Smooth muscle cell (in vitro differentiated cells): ENCODE results near the gene TECPR1. TPM values are rescaled to one million over a fixed set of nuclear protein-coding genes. Genes with fewer than 3 reads are reported as not detected.

Experiments
- DNase-seq: peaks from one replicate; lab custom pipeline; 2025; ENCODE audit not compliant: unreplicated experiment; lab: John Stamatoyannopoulos, UW
- H2AFZ ChIP-seq: fragments of 200-600 bp; sonication (generic); 2 replicates; pipeline ENCODE4 v1.6.0; 2016; ENCODE audit warnings: antibody characterized with exemption, low read depth, mild to moderate bottlenecking
- H3F3A ChIP-seq: fragments of 200-600 bp; sonication (generic); 2 replicates; pipeline ENCODE4 v1.6.0; 2017; ENCODE audit warnings: antibody characterized with exemption, low read depth
- H3K27ac ChIP-seq: fragments of 200-600 bp; sonication (generic); 2 replicates; pipeline ENCODE4 v1.5.1; 2016; ENCODE audit warnings: low read depth, mild to moderate bottlenecking
- H3K27me3 ChIP-seq: fragments of 200-600 bp; sonication (generic); 2 replicates; pipeline ENCODE4 v1.6.1; 2016; ENCODE audit warnings: low read depth, mild to moderate bottlenecking
- H3K36me3 ChIP-seq: fragments of 200-600 bp; sonication (generic); 2 replicates; pipeline ENCODE4 v1.5.1; 2016; ENCODE audit warnings: low read depth
- H3K4me1 ChIP-seq: fragments of 200-600 bp; sonication (generic); 2 replicates; pipeline ENCODE4 v1.5.1; 2016; ENCODE audit warnings: low read depth
- H3K4me2 ChIP-seq: fragments of 200-600 bp; sonication (generic); 2 replicates; pipeline ENCODE4 v1.6.0; 2016; ENCODE audit warnings: mild to moderate bottlenecking
- H3K4me3 ChIP-seq: fragments of 200-600 bp; sonication (generic); 2 replicates; pipeline ENCODE4 v1.5.1; 2016; ENCODE audit warnings: mild to moderate bottlenecking
- H3K79me2 ChIP-seq: fragments of 200-600 bp; sonication (generic); 2 replicates; pipeline ENCODE4 v1.6.0; 2016; ENCODE audit warnings: low read depth, mild to moderate bottlenecking
- H3K9ac ChIP-seq: fragments of 200-600 bp; sonication (generic); 2 replicates; pipeline ENCODE4 v1.6.0; 2016; ENCODE audit warnings: low read depth
- H3K9me3 ChIP-seq: fragments of 200-600 bp; sonication (generic); replicated peaks from 2 replicates; pipeline ENCODE4 v1.5.1; 2016; ENCODE audit warnings: low read depth
- H4K20me1 ChIP-seq: fragments of 200-600 bp; sonication (generic); 2 replicates; pipeline ENCODE4 v1.6.0; 2016; ENCODE audit warnings: low read depth
- WGBS: methylation state at CpG from one replicate; pipeline ENCODE4 v1.1.7; 2016; ENCODE audit warnings: low lambda C conversion rate; 5-methylcytosine and 5-hydroxymethylcytosine counted together
- polyA plus RNA-seq: library from polyadenylated mRNA; unstranded; fragments of >200 nt; fragmentation: Nextera tagmentation; extraction: Ambion mirVana; gene quantifications from 2 replicates; pipeline ENCODE4 v1.2.1, GENCODE V29; 2016
- total RNA-seq: library from RNA; depleted of rRNA; stranded (reverse); fragments of >200 nt; gene quantifications from 2 replicates; pipeline ENCODE4 v1.2.3, GENCODE V29; 2014
- TF ChIP-seq, protein P1 (sequence below): fragments of 200-600 bp; sonication (generic); IDR thresholded peaks from 2 replicates; pipeline ENCODE4 v1.5.1; 2017; ENCODE audit warnings: borderline replicate concordance, mild to moderate bottlenecking, antibody characterized with exemption; ENCODE audit not compliant: insufficient read depth, poor library complexity, severe bottlenecking

Gene TECPR1
- total and polyA plus RNA-seq, 2 experiments from 2014 or later: 8.9 to 33.1 TPM

DNA sequence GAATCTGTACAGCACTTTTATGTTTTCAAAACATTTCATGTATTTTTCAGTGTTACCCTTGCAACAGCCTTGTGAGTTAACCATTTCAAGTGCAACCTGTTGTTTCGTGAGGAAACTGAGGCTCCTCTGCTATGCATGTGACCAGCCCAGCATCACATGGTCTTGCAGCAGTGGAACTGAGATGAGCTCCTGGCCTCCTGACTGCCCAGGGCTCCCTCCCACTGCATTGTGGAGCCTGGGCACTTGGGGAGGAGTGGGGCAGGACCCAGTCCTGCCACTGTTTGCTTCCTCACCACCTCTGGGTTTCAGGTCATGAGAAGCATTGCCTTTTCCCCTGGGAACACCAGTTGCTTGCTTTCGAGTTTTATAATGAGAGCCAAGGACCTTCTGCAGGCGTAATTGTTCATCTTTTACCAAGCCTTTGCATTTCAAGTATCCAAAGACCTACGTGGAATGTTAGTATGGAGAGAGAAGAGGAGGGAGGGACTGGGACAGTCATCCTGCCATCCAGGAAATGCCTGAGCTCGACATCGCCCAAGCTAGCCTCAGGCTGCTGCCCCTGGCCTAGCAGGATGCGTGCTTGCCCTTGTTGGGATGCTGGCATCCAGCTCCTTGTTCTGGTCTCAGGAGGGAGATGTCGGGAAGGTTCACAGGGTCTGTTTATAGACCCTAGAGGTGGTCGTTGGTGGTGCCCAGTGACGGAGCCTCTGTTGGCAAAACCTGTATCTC lies 73.1 kb downstream of the TECPR1 start:
- Histone ChIP-seq H2AFZ (no peak overlapping the region), H3K4me3 (no peak overlapping the region), H3K9ac (no peak overlapping the region), H4K20me1 (no peaks in the 10 kb centered on the region), H3F3A (no peaks in the 10 kb centered on the region), H3K4me1 (no peaks in the 10 kb centered on the region), H3K36me3 (no peaks in the 10 kb centered on the region), H3K4me2 (no peak overlapping the region), H3K27me3 (no peaks in the 10 kb centered on the region), H3K79me2 (no peaks in the 10 kb centered on the region), H3K27ac (no peak overlapping the region), H3K9me3 (no peaks in the 10 kb centered on the region)
- 86% methylated on average over 10 of the region's 10 CpGs for WGBS
- no peak for DNase-seq
- TF ChIP-seq, protein P1, sequence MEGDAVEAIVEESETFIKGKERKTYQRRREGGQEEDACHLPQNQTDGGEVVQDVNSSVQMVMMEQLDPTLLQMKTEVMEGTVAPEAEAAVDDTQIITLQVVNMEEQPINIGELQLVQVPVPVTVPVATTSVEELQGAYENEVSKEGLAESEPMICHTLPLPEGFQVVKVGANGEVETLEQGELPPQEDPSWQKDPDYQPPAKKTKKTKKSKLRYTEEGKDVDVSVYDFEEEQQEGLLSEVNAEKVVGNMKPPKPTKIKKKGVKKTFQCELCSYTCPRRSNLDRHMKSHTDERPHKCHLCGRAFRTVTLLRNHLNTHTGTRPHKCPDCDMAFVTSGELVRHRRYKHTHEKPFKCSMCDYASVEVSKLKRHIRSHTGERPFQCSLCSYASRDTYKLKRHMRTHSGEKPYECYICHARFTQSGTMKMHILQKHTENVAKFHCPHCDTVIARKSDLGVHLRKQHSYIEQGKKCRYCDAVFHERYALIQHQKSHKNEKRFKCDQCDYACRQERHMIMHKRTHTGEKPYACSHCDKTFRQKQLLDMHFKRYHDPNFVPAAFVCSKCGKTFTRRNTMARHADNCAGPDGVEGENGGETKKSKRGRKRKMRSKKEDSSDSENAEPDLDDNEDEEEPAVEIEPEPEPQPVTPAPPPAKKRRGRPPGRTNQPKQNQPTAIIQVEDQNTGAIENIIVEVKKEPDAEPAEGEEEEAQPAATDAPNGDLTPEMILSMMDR: no peak

DNA sequence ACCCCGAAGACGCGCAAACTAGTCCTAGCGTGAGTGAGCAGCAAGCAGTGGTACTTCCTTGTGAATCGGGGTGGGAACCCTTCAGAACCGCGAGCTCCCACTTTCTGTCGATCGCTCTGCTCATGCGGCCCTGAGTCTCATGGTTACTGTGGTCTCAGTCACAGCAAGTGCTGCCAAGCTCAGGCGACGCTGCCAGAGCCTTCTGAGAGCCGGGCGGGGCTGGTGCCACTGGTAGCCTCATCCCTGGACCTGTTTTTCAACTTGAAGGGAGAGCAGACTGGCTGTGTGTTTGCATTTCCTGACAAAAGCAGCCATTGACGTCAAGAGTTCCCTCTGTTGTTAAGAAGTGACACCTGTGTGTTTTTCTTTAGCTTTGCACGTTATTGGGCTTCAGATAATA lies 73.7 kb downstream of the TECPR1 start:
- Histone ChIP-seq H3K27ac (no peak overlapping the region), H3K9me3 (no peaks in the 10 kb centered on the region), H3F3A (no peaks in the 10 kb centered on the region), H3K4me3 (no peak overlapping the region), H3K79me2 (no peaks in the 10 kb centered on the region), H4K20me1 (no peaks in the 10 kb centered on the region), H2AFZ (no peak overlapping the region), H3K9ac (no peak overlapping the region), H3K36me3 (no peaks in the 10 kb centered on the region), H3K4me2 (no peak overlapping the region), H3K27me3 (no peaks in the 10 kb centered on the region), H3K4me1 (no peaks in the 10 kb centered on the region)
- 90% methylated on average over 16 of the region's 16 CpGs for WGBS
- TF ChIP-seq, protein P1: no peak
- DNase-seq: no peak

DNA sequence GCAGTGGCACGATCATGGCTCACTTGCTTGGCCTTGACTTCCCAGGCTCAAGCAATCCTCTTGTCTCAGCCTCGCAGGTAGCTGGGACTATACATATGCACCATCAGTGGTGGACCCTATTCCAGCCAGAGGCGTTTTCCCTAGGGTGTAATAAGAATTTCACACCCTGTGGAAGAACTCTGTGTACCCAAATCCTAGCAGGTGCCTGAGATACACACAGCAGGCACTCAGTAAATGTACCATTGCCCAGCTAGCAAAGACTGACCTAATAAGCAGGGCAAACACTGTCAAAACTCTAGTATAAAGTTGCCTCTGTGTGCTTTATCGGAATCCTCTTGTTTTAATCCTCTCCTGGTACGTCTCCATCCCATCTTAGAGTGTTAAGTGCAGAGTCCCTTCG lies 74.5 kb downstream of the TECPR1 start:
- Histone ChIP-seq H4K20me1 (no peaks in the 10 kb centered on the region), H3K4me3 (no peak overlapping the region), H3F3A (no peaks in the 10 kb centered on the region), H3K27me3 (no peaks in the 10 kb centered on the region), H3K4me2 (no peak overlapping the region), H3K9ac (no peak overlapping the region), H3K36me3 (no peaks in the 10 kb centered on the region), H3K27ac (no peak overlapping the region), H3K79me2 (no peaks in the 10 kb centered on the region), H3K4me1 (no peaks in the 10 kb centered on the region), H2AFZ (no peak overlapping the region), H3K9me3 (no peaks in the 10 kb centered on the region)
- no peak for DNase-seq
- TF ChIP-seq, protein P1: no peak
- 78% methylated on average over 6 of the region's 6 CpGs for WGBS
